Neural cell (in vitro differentiated cells): ENCODE results near the gene NTHL1. TPM values are rescaled to one million over a fixed set of nuclear protein-coding genes. Genes with fewer than 3 reads are reported as not detected.

Source experiments
- H2AFZ ChIP-seq: fragments of 200-600, 300-800 bp; sonication (generic), shearing (Covaris generic); 2 replicates; pipeline ENCODE4 v1.6.0; 2014; ENCODE audit warnings: low read depth, mild to moderate bottlenecking, antibody characterized with exemption, low read length, moderate library complexity
- H3F3A ChIP-seq: fragments of 200-600 bp; shearing (Covaris generic); 2 replicates; pipeline ENCODE4 v1.6.1; 2016; ENCODE audit warnings: mild to moderate bottlenecking, moderate library complexity, mixed read lengths, antibody characterized with exemption, low read length; ENCODE audit not compliant: insufficient read depth, poor library complexity, severe bottlenecking
- H3K27ac ChIP-seq: fragments of 200-600, 300-800 bp; sonication (generic), shearing (Covaris generic); 2 replicates; pipeline ENCODE4 v1.5.1; 2014; ENCODE audit warnings: mild to moderate bottlenecking, low read length, moderate library complexity
- H3K27me3 ChIP-seq: fragments of 300-800, 200-600 bp; sonication (generic), shearing (Covaris generic); 2 replicates; pipeline ENCODE4 v1.6.0; 2014; ENCODE audit warnings: mild to moderate bottlenecking, low read depth, low read length, moderate library complexity; ENCODE audit not compliant: insufficient read depth
- H3K36me3 ChIP-seq: fragments of 300-800, 200-600 bp; sonication (generic), shearing (Covaris generic); 2 replicates; pipeline ENCODE4 v1.5.1; 2014; ENCODE audit warnings: mild to moderate bottlenecking, antibody characterized with exemption, low read length, moderate library complexity; ENCODE audit not compliant: insufficient read depth
- H3K4me2 ChIP-seq: fragments of 300-800, 200-600 bp; sonication (generic), shearing (Covaris generic); 2 replicates; pipeline ENCODE4 v1.6.0; 2014; ENCODE audit warnings: mild to moderate bottlenecking, low read length
- H3K4me3 ChIP-seq: fragments of 300-800, 200-600 bp; sonication (generic), shearing (Covaris generic); 2 replicates; pipeline ENCODE4 v1.5.1; 2014; ENCODE audit warnings: mild to moderate bottlenecking, low read length, moderate library complexity
- H3K79me2 ChIP-seq: fragments of 200-600 bp; shearing (Covaris generic); replicated peaks from 2 replicates; pipeline ENCODE4 v1.6.0; 2014; ENCODE audit warnings: mild to moderate bottlenecking, low read length, moderate library complexity; ENCODE audit not compliant: insufficient read depth
- H3K9ac ChIP-seq: fragments of 300-800, 200-600 bp; sonication (generic), shearing (Covaris generic); 2 replicates; pipeline ENCODE4 v1.6.1; 2016; ENCODE audit warnings: mild to moderate bottlenecking, low read length, mixed read lengths
- H3K9me2 ChIP-seq: fragments of 200-600 bp; shearing (Covaris generic); 2 replicates; pipeline ENCODE4 v1.6.1; 2016; ENCODE audit warnings: mild to moderate bottlenecking, low read length, mixed read lengths; ENCODE audit not compliant: insufficient read depth
- H3K9me3 ChIP-seq: fragments of 200-600, 300-800 bp; sonication (generic), shearing (Covaris generic); 2 replicates; pipeline ENCODE4 v1.6.1; 2016; ENCODE audit warnings: mild to moderate bottlenecking, mixed run types, low read length, moderate library complexity, mixed read lengths
- H4K20me1 ChIP-seq: fragments of 200-600 bp; shearing (Covaris generic); 2 replicates; pipeline ENCODE4 v1.6.1; 2016; ENCODE audit warnings: mild to moderate bottlenecking, mixed run types; ENCODE audit not compliant: insufficient read depth
- EP300 ChIP-seq: fragments of 450-650 bp; conservative IDR thresholded peaks from 2 replicates; pipeline ENCODE4 v1.6.1; 2014; ENCODE audit warnings: antibody characterized with exemption, mild to moderate bottlenecking, moderate library complexity; ENCODE audit not compliant: poor library complexity, severe bottlenecking
- EZH2 ChIP-seq: fragments of 200-600, 300-800 bp; shearing (Covaris generic), sonication (generic); IDR thresholded peaks from 2 replicates; pipeline ENCODE4 v1.6.1; 2014; ENCODE audit warnings: antibody characterized with exemption, low read length, borderline replicate concordance, mild to moderate bottlenecking; ENCODE audit not compliant: insufficient read depth, poor library complexity, severe bottlenecking
- MXI1 ChIP-seq: fragments of 450-650 bp; conservative IDR thresholded peaks from 2 replicates; pipeline ENCODE4 v1.6.1; 2014; ENCODE audit warnings: antibody characterized with exemption, mild to moderate bottlenecking; ENCODE audit not compliant: poor library complexity, severe bottlenecking
- POLR2AphosphoS5 ChIP-seq: IDR thresholded peaks from 2 replicates; pipeline ENCODE4 v1.6.1; 2012
- RAD21 ChIP-seq: fragments of 450-650 bp; conservative IDR thresholded peaks from 2 replicates; pipeline ENCODE4 v1.6.1; 2014; ENCODE audit warnings: antibody characterized with exemption, mild to moderate bottlenecking, moderate library complexity
- REST ChIP-seq: IDR thresholded peaks from 2 replicates; pipeline ENCODE4 v1.6.1; 2012; ENCODE audit warnings: borderline replicate concordance
- SMC3 ChIP-seq: fragments of 450-650 bp; conservative IDR thresholded peaks from 2 replicates; pipeline ENCODE4 v1.6.1; 2014; ENCODE audit warnings: antibody characterized with exemption, mild to moderate bottlenecking, moderate library complexity; ENCODE audit not compliant: poor library complexity
- TAF1 ChIP-seq: IDR thresholded peaks from 2 replicates; pipeline ENCODE4 v1.6.1; 2012; ENCODE audit warnings: low read depth
- polyA plus RNA-seq: library from polyadenylated mRNA; depleted of rRNA; stranded (reverse); fragments of >200 nt; gene quantifications from 2 replicates; pipeline ENCODE4 v1.2.3, GENCODE V29; 2014
- TF ChIP-seq, protein P1 (sequence below): fragments of 450-650 bp; IDR thresholded peaks from 2 replicates; pipeline ENCODE4 v1.5.1; 2014; ENCODE audit warnings: antibody characterized with exemption, mild to moderate bottlenecking, moderate library complexity; ENCODE audit not compliant: poor library complexity, severe bottlenecking

The NTHL1 gene
- polyA plus RNA-seq, 1 donor from 2014 or later = 43.1 TPM

DNA sequence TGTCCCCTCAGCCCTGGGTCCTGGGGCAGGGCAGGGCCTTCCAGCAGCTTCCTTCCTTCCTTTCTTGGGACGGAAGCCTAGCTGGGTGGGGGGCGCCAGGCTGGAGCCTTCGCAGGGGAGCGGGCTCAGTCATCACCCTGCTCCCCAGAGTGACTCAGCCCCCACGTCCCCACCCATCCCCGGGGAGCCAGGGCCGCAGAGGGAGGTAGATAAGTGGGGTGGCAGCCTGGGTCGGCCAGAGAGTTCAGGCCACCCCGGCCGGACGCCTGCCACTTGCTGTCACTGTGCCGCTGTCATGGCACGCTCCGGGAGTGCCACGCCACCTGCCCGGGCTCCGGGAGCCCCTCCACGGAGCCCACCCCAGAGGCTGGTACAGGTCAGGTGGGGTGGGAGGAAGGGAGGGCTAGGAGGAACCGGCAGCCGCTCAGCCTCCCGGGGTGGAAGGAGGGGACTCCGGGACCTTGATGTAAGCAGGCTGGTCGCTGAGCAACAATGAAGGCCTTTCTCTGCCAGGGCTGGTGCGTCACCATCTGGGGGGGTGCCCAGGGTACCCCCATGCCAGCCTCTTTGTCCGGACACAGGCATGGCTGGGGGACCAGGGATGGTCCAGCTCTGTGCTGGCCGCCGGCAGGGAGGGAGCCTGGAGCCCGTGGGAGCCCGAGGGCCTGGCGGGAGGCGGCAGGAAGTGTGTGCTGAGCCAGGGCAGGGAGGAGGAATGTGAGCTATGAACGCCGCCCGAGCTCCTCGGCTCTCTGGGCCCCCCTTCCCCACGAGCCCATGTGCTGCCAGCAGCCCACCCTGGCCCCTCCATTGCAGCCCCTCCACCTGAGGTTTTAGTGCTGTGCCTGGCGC lies 14.4 kb downstream of the NTHL1 start:
- Histone ChIP-seq H3K27me3 (peaks cover under 1% of the 10 kb centered on the region), H3K9ac (no peak overlapping the region), H3K27ac (no peak overlapping the region), H3K4me3 (no peak overlapping the region), H3K9me2 (no peaks in the 10 kb centered on the region), H3K79me2 (no peaks in the 10 kb centered on the region), H3K9me3 (no peaks in the 10 kb centered on the region), H2AFZ (no peak overlapping the region), H3K4me2 (no peak overlapping the region), H3F3A (no peaks in the 10 kb centered on the region), H4K20me1 (no peaks in the 10 kb centered on the region), H3K36me3 (no peaks in the 10 kb centered on the region)
- TF ChIP-seq MXI1 (no peak), TAF1 (no peak), POLR2AphosphoS5 (no peak), REST (no peak)
- TF ChIP-seq, protein P1, sequence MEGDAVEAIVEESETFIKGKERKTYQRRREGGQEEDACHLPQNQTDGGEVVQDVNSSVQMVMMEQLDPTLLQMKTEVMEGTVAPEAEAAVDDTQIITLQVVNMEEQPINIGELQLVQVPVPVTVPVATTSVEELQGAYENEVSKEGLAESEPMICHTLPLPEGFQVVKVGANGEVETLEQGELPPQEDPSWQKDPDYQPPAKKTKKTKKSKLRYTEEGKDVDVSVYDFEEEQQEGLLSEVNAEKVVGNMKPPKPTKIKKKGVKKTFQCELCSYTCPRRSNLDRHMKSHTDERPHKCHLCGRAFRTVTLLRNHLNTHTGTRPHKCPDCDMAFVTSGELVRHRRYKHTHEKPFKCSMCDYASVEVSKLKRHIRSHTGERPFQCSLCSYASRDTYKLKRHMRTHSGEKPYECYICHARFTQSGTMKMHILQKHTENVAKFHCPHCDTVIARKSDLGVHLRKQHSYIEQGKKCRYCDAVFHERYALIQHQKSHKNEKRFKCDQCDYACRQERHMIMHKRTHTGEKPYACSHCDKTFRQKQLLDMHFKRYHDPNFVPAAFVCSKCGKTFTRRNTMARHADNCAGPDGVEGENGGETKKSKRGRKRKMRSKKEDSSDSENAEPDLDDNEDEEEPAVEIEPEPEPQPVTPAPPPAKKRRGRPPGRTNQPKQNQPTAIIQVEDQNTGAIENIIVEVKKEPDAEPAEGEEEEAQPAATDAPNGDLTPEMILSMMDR = no peak

DNA sequence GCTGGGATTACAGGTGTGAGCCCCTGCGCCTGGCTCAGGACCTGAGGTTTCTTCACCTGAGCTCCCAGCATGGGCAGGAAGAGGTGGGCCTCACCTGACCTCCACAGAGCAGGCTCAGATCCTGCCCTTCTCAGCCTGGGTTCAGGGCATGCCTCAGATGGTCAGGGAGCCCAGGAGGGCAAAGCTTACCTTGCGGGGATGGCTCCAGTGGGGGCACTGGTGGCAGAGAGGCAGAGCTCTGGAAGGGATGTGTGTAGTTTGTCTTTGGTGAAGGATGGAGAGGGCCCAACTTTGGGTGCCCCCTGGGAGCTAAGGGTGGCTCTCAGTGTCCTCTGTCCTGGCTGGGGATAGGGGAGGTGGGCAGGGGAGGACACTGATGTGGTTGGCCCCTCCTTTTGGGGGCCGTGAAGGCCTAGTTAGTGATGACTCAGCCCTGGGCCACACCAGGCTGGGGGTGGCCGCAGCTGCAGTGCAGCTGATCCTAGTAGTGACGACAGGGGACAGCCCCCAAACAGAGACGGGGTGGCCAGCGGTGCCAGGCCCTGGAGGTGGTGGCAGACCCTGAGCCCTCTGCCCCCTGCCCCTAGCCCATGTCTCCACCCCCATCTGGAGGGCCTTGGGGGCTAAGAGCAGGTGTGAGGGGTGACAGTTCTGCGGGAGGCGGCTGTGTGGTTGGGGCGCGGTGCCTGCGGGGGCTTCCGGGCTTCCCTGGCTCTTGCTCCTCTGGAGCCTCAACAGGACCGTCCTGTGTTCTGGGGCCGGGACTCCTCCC lies 15.2 kb downstream of the NTHL1 start:
- no peaks in the 10 kb centered on the region for H3K9me3 ChIP-seq
- no peak overlapping the region for H3K4me3 ChIP-seq
- no peaks in the 10 kb centered on the region for H4K20me1 ChIP-seq
- H3K9me2 ChIP-seq = no peaks in the 10 kb centered on the region
- no peaks in the 10 kb centered on the region for H3F3A ChIP-seq
- H2AFZ ChIP-seq = no peak overlapping the region
- H3K27ac ChIP-seq = no peak overlapping the region
- H3K79me2 ChIP-seq = no peaks in the 10 kb centered on the region
- TF ChIP-seq, protein P1 = no peak
- TF ChIP-seq TAF1 (no peak), REST (no peak), EZH2 (no peak), RAD21 (no peak), EP300 (no peak), SMC3 (no peak), POLR2AphosphoS5 (no peak), MXI1 (no peak)
- peaks cover 9% of the 10 kb centered on the region for H3K27me3 ChIP-seq
- no peak overlapping the region for H3K4me2 ChIP-seq
- no peak overlapping the region for H3K9ac ChIP-seq
- no peaks in the 10 kb centered on the region for H3K36me3 ChIP-seq
